ENCODE results near the gene TRAPPC3L. TPM values are rescaled to one million over a fixed set of nuclear protein-coding genes. Genes with fewer than 3 reads are reported as not detected.

The TRAPPC3L gene
- total RNA-seq, 1 experiment from 2014 or later: not detected

DNA sequence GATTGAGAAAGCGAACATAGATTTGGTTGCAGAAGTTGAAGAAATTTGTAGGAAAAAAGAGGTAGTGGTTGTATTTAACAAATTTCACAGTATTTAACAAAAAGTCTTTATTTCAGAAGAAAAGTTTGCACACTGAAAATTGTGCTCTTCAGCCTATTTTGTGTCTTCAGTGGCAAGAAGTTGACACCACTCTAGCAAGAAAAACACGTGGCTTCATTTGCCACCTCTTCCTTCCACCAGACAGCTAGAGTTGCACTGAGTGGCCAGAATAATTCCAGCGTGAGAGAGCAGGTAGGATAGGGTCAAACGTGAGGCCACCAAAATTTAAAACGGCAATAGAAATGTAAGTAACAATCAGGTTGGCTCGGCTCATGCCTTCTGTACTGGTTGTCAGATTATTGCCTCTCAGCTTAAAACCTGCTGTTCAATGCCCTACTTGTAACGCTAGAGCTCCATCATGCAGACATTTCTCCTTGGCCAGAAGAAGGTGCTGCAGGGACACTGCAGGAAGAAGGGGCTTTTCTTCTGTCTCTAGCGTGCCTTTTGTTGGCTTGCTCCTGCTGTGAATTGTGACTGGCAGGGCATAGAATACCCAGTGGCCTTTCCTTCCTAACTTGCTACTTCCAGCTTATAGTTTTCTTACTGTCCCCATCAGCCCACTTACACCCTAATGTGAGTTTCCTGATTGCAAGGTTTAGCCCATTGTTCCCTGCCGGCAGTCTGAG lies 12.1 kb downstream of the TRAPPC3L start:
- no peak overlapping the region for H3K27ac ChIP-seq (ENCODE audit: low read depth, low read length, poor library complexity, severe bottlenecking)
- H3K4me1 ChIP-seq (ENCODE audit: insufficient read depth, low read length, poor library complexity, severe bottlenecking): peaks cover 3% of the 10 kb centered on the region
- POLR2A ChIA-PET (ENCODE audit: low non-redundant PET): no interaction called here
- no peaks in the 10 kb centered on the region for H3K9me3 ChIP-seq (ENCODE audit: low read depth, low read length, poor library complexity, severe bottlenecking)
- TF ChIP-seq EZH2 (IDR thresholded peaks at IDR 0.05; ENCODE audit: borderline replicate concordance, low read depth, low read length, poor library complexity, severe bottlenecking): no peak
- TF ChIP-seq, protein P1, sequence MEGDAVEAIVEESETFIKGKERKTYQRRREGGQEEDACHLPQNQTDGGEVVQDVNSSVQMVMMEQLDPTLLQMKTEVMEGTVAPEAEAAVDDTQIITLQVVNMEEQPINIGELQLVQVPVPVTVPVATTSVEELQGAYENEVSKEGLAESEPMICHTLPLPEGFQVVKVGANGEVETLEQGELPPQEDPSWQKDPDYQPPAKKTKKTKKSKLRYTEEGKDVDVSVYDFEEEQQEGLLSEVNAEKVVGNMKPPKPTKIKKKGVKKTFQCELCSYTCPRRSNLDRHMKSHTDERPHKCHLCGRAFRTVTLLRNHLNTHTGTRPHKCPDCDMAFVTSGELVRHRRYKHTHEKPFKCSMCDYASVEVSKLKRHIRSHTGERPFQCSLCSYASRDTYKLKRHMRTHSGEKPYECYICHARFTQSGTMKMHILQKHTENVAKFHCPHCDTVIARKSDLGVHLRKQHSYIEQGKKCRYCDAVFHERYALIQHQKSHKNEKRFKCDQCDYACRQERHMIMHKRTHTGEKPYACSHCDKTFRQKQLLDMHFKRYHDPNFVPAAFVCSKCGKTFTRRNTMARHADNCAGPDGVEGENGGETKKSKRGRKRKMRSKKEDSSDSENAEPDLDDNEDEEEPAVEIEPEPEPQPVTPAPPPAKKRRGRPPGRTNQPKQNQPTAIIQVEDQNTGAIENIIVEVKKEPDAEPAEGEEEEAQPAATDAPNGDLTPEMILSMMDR (conservative IDR thresholded peaks at IDR 0.05; ENCODE audit: low read depth, low read length): 0 out of 2 replicates have a peak, but pooled peaks have one; percentile 27
- no peak overlapping the region for H3K4me3 ChIP-seq (ENCODE audit: low read depth, low read length, poor library complexity, severe bottlenecking)
- CTCF ChIA-PET: interaction anchor here (0.7 to 2.6 kb wide), 4 partner anchors 22 to 265 kb away, joined by 3 to 10 read pairs (median 5); partner anchors contain the start of gene CALHM5
- no peaks in the 10 kb centered on the region for H3K36me3 ChIP-seq (ENCODE audit: insufficient read depth, low read length, poor library complexity, severe bottlenecking)
- peak; percentile 38 for DNase-seq (ENCODE audit: low spot score)
- intact Hi-C loops (cut with micrococcal nuclease; ENCODE audit: unreplicated experiment): no loop called here
- H3K27me3 ChIP-seq (replicated peaks; ENCODE audit: insufficient read depth, low read depth, low read length, poor library complexity): no peaks in the 10 kb centered on the region
- BruUV-seq (replicated peaks): no TSS peak

DNA sequence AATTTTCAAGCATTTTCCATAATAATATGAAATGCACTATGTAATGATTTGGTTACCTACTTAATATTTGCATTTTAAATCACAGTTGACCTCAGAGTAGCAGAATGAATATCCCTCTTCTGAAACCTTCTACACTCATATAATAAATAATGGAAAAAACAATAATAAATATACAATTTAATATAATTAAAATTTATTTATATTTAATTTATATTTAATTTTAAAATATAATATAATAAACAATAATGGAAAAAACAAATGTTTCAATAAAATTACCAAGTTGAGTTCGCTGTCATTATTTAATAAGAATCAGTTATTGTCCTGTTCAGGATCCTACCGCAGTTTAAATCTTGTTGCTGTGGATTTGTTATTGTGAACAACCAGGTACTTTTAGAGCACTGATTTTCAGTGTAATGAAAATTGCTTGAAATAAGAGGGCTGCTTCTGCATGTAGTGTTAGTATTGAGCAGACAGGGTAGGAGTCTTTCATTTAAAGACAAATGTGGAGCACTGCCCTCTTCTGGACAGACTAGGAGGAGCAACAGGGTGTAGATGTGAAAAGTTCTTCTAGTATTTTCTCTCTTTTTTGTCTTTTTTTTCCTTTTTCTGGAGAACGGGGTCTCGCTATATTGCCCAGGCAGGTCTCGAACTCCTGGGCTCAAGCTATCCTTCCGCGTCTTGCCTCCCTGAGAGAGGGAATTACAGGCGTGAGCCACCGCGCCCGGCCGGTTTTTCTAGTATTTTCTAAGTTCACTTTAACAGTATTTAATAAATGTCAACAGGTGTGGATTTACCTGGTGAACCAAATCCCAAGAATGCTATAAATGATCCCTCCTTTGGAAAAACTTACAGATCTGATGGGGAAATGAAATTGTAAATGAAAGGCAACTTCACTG lies 13.6 kb downstream of the TRAPPC3L start:
- Histone ChIP-seq H3K4me1 (ENCODE audit: insufficient read depth, low read length, poor library complexity, severe bottlenecking) (peaks cover 3% of the 10 kb centered on the region), H3K9me3 (ENCODE audit: low read depth, low read length, poor library complexity, severe bottlenecking) (no peaks in the 10 kb centered on the region), H3K27ac (ENCODE audit: low read depth, low read length, poor library complexity, severe bottlenecking) (no peak overlapping the region), H3K36me3 (ENCODE audit: insufficient read depth, low read length, poor library complexity, severe bottlenecking) (no peaks in the 10 kb centered on the region), H3K4me3 (ENCODE audit: low read depth, low read length, poor library complexity, severe bottlenecking) (no peak overlapping the region), H3K27me3 (replicated peaks; ENCODE audit: insufficient read depth, low read depth, low read length, poor library complexity) (no peaks in the 10 kb centered on the region)
- peak; percentile 75 for DNase-seq (ENCODE audit: low spot score)
- ChIA-PET CTCF (no interaction called here), POLR2A (ENCODE audit: low non-redundant PET) (no interaction called here)
- no TSS peak for BruUV-seq (replicated peaks)
- TF ChIP-seq, protein P1 (conservative IDR thresholded peaks at IDR 0.05; ENCODE audit: low read depth, low read length): peak; percentile 81
- TF ChIP-seq EZH2 (IDR thresholded peaks at IDR 0.05; ENCODE audit: borderline replicate concordance, low read depth, low read length, poor library complexity, severe bottlenecking): no peak
- intact Hi-C loops (cut with micrococcal nuclease; ENCODE audit: unreplicated experiment): loop anchor here (1.0 kb wide), 2 partner anchors 88 to 245 kb away; no protein-coding TSS in a partner anchor

DNA sequence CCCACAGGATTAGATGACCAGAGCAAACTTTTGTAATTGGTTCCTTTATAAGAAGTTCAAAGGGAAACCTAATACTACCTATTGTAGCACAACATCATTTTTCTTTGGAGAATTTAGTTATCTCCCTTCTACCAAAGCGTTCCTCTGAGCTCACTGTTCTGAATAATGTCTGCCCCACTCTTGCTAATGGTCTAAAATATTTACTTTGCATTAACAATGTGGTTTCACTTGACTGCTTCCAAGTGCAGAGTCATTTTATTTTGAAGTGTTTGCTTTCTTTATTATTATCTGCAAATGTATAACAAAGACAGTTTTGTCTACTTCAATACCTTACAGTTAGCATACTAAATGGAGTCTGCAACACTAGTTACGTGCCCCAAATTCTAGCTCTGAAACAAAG lies 15.0 kb downstream of the TRAPPC3L start:
- no peaks in the 10 kb centered on the region for H3K27me3 ChIP-seq (replicated peaks; ENCODE audit: insufficient read depth, low read depth, low read length, poor library complexity)
- TF ChIP-seq, protein P1 (conservative IDR thresholded peaks at IDR 0.05; ENCODE audit: low read depth, low read length): no peak
- TF ChIP-seq EZH2 (IDR thresholded peaks at IDR 0.05; ENCODE audit: borderline replicate concordance, low read depth, low read length, poor library complexity, severe bottlenecking): no peak
- ChIA-PET POLR2A (ENCODE audit: low non-redundant PET) (interaction anchor here (0.5 kb wide), 1 partner anchor 90 kb away, joined by 6 read pairs; no protein-coding TSS in a partner anchor), CTCF (no interaction called here)
- H3K4me1 ChIP-seq (ENCODE audit: insufficient read depth, low read length, poor library complexity, severe bottlenecking): peaks cover 9% of the 10 kb centered on the region
- no peak for DNase-seq (ENCODE audit: low spot score)
- H3K9me3 ChIP-seq (ENCODE audit: low read depth, low read length, poor library complexity, severe bottlenecking): no peaks in the 10 kb centered on the region
- H3K4me3 ChIP-seq (ENCODE audit: low read depth, low read length, poor library complexity, severe bottlenecking): no peak overlapping the region
- H3K27ac ChIP-seq (ENCODE audit: low read depth, low read length, poor library complexity, severe bottlenecking): no peak overlapping the region
- intact Hi-C loops (cut with micrococcal nuclease; ENCODE audit: unreplicated experiment): no loop called here
- BruUV-seq (replicated peaks): no TSS peak
- H3K36me3 ChIP-seq (ENCODE audit: insufficient read depth, low read length, poor library complexity, severe bottlenecking): no peaks in the 10 kb centered on the region

All from A673 (cell line).